ENCODE results near the gene PCSK6.

Gene PCSK6

DNA sequence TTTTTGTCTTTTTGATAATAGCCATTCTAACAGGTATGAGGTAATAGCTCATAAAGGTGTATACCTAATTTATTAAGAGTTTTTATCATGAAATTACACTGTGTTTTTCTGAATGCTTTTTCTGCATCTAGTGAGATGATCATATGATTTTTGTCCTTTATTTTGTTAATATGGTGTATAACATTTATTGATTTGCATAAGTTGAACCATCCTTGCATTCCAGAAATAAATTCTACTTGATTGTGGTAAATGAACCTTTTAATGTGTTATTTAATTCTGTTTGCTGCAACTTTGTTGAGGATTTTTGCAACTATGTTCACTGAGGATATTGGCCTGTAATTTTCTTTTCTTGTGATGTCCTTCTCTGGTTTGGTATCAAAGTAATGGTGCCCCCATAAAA, 28.0 kb upstream of the PCSK6 start:
- H2BK15ac ChIP-seq (ENCODE audit: low read length) = no peak overlapping the region
- H4K91ac ChIP-seq (ENCODE audit: low read depth, low read length, poor library complexity) = no peak overlapping the region
- H3K4ac ChIP-seq (ENCODE audit: low read length) = no peak overlapping the region
- H2AK5ac ChIP-seq (ENCODE audit: low read depth, low read length) = no peak overlapping the region
- H3K4me3 ChIP-seq (ENCODE audit: low read length in 2 of 2) = no peak overlapping the region
- no peak overlapping the region for H2BK120ac ChIP-seq (ENCODE audit: low read depth, low read length)
- DNase-seq (ENCODE audit: low spot score) = no peak
- H3K14ac ChIP-seq (ENCODE audit: low read length) = no peak overlapping the region
- H3K27ac ChIP-seq (replicated peaks; ENCODE audit: low read length) = no peak overlapping the region
- no peak overlapping the region for H3K23ac ChIP-seq (ENCODE audit: low read depth, low read length, poor library complexity)
- no peak overlapping the region for H3K4me2 ChIP-seq (ENCODE audit: insufficient read depth, low read length, poor library complexity, severe bottlenecking)
- H2BK5ac ChIP-seq (ENCODE audit: low read length) = no peak overlapping the region
- H3K18ac ChIP-seq (ENCODE audit: low read length) = no peak overlapping the region
- peaks cover 2 to 8% of the 10 kb centered on the region in 2 donors for H3K9me3 ChIP-seq (replicated peaks in 1 of 2; ENCODE audit: control insufficient read depth in 2 of 2, insufficient read depth in 1 of 2, low read depth in 1 of 2, low read length in 2 of 2)
- H3K27me3 ChIP-seq (ENCODE audit: control insufficient read depth in 3 of 3, insufficient read depth in 3 of 3, low read depth in 1 of 3, low read length in 3 of 3) = peaks cover 0 to 29% (median 0%) of the 10 kb centered on the region in 3 experiments
- H3K9ac ChIP-seq (ENCODE audit: low read depth, low read length, poor library complexity) = no peak overlapping the region
- no peaks in the 10 kb centered on the region for H3K4me1 ChIP-seq (ENCODE audit: control insufficient read depth in 2 of 2, insufficient read depth in 1 of 2, low read depth in 1 of 2, low read length in 2 of 2)
- no peak overlapping the region for H2AFZ ChIP-seq (ENCODE audit: low read length)
- H3K36me3 ChIP-seq (replicated peaks in 1 of 2; ENCODE audit: control insufficient read depth in 2 of 2, insufficient read depth in 2 of 2, low read length in 2 of 2) = no peaks in the 10 kb centered on the region
- H2BK12ac ChIP-seq (ENCODE audit: low read length) = no peak overlapping the region
- H4K8ac ChIP-seq (ENCODE audit: low read depth, low read length) = no peak overlapping the region
- no peaks in the 10 kb centered on the region for H3K79me1 ChIP-seq (ENCODE audit: low read depth, low read length)

DNA sequence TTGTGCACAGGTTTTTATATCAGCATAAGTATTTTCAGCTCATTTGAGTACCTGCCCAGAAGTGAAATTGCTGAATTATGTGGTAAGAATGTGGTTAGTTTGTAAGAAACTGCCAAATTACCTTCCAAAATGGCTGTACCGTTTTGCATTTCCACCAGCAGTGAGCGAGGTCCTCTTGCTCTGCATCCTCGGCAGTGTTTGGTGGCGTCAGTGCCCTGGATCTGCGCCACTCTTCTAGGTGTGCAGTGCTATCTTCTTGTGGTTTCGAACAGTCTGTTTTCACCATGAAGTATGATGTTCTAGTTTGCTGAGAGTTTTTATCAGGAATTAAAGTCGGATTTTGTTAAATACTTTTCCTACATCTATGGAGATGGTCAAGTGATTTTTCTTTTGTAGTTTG, 24.8 kb upstream of the PCSK6 start:
- DNase-seq (ENCODE audit: low spot score) = no peak

DNA sequence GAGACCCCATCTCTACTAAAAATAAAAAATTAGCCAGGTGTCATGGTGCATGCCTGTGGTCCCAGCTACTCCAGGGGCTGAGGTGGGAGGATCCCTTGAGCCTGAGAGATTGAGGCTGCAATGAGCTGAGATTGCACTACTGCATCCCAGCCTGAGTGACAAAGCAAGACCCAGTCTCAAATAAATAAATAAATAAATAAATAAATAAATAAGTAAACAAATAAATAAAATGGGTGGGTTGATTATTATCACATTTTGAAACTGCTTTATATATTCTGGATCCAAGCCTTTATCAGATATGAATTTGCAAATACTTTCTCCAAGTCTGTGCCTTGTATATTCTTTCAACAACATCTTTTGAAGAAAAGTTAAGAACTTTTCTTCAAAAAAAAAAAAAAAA, 22.2 kb upstream of the PCSK6 start:
- Histone ChIP-seq H3K4ac (ENCODE audit: low read length) (no peak overlapping the region), H3K14ac (ENCODE audit: low read length) (no peak overlapping the region), H3K9me3 (replicated peaks in 1 of 2; ENCODE audit: control insufficient read depth in 2 of 2, insufficient read depth in 1 of 2, low read depth in 1 of 2, low read length in 2 of 2) (peaks cover 0 to 2% of the 10 kb centered on the region in 2 donors), H3K4me2 (ENCODE audit: insufficient read depth, low read length, poor library complexity, severe bottlenecking) (no peak overlapping the region), H4K8ac (ENCODE audit: low read depth, low read length) (no peak overlapping the region), H3K23ac (ENCODE audit: low read depth, low read length, poor library complexity) (no peak overlapping the region), H2BK120ac (ENCODE audit: low read depth, low read length) (no peak overlapping the region), H2BK5ac (ENCODE audit: low read length) (no peak overlapping the region), H3K27ac (replicated peaks; ENCODE audit: low read length) (no peak overlapping the region), H3K4me1 (ENCODE audit: control insufficient read depth in 2 of 2, insufficient read depth in 1 of 2, low read depth in 1 of 2, low read length in 2 of 2) (no peaks in the 10 kb centered on the region), H2AK5ac (ENCODE audit: low read depth, low read length) (no peak overlapping the region), H3K36me3 (replicated peaks in 1 of 2; ENCODE audit: control insufficient read depth in 2 of 2, insufficient read depth in 2 of 2, low read length in 2 of 2) (no peaks in the 10 kb centered on the region), H3K18ac (ENCODE audit: low read length) (no peak overlapping the region), H4K91ac (ENCODE audit: low read depth, low read length, poor library complexity) (no peak overlapping the region), H2BK12ac (ENCODE audit: low read length) (no peak overlapping the region), H3K9ac (ENCODE audit: low read depth, low read length, poor library complexity) (no peak overlapping the region), H3K4me3 (ENCODE audit: low read length in 2 of 2) (no peak overlapping the region), H2BK15ac (ENCODE audit: low read length) (no peak overlapping the region), H2AFZ (ENCODE audit: low read length) (no peak overlapping the region), H3K27me3 (ENCODE audit: control insufficient read depth in 3 of 3, insufficient read depth in 3 of 3, low read depth in 1 of 3, low read length in 3 of 3) (peaks cover 0 to 3% (median 0%) of the 10 kb centered on the region in 3 experiments), H3K79me1 (ENCODE audit: low read depth, low read length) (no peaks in the 10 kb centered on the region)
- no peak for DNase-seq (ENCODE audit: low spot score)

More for the DNA sequence above, 24.8 kb upstream of the PCSK6 start:
- H3K9me3 ChIP-seq (replicated peaks in 1 of 2; ENCODE audit: control insufficient read depth in 2 of 2, insufficient read depth in 1 of 2, low read depth in 1 of 2, low read length in 2 of 2) = peaks cover 2 to 8% of the 10 kb centered on the region in 2 donors
- no peak overlapping the region for H3K23ac ChIP-seq (ENCODE audit: low read depth, low read length, poor library complexity)
- no peak overlapping the region for H4K8ac ChIP-seq (ENCODE audit: low read depth, low read length)
- no peaks in the 10 kb centered on the region for H3K79me1 ChIP-seq (ENCODE audit: low read depth, low read length)
- H4K91ac ChIP-seq (ENCODE audit: low read depth, low read length, poor library complexity) = no peak overlapping the region
- H3K36me3 ChIP-seq (replicated peaks in 1 of 2; ENCODE audit: control insufficient read depth in 2 of 2, insufficient read depth in 2 of 2, low read length in 2 of 2) = no peaks in the 10 kb centered on the region
- no peak overlapping the region for H3K18ac ChIP-seq (ENCODE audit: low read length)
- H2BK120ac ChIP-seq (ENCODE audit: low read depth, low read length) = no peak overlapping the region
- no peaks in the 10 kb centered on the region for H3K4me1 ChIP-seq (ENCODE audit: control insufficient read depth in 2 of 2, insufficient read depth in 1 of 2, low read depth in 1 of 2, low read length in 2 of 2)
- no peak overlapping the region for H2BK5ac ChIP-seq (ENCODE audit: low read length)
- H3K27ac ChIP-seq (replicated peaks; ENCODE audit: low read length) = no peak overlapping the region
- H3K27me3 ChIP-seq (ENCODE audit: control insufficient read depth in 3 of 3, insufficient read depth in 3 of 3, low read depth in 1 of 3, low read length in 3 of 3) = peaks cover 0 to 2% (median 0%) of the 10 kb centered on the region in 3 experiments
- no peak overlapping the region for H2AK5ac ChIP-seq (ENCODE audit: low read depth, low read length)
- WGBS, 2 donors (ENCODE audit: extremely low coverage in 2 of 2, insufficient read length in 2 of 2, insufficient replicate concordance in 1 of 2) = no CpG with 5 or more reads among the region's 7 CpGs
- H2BK12ac ChIP-seq (ENCODE audit: low read length) = no peak overlapping the region
- H3K4me3 ChIP-seq (ENCODE audit: low read length in 2 of 2) = no peak overlapping the region
- no peak overlapping the region for H2BK15ac ChIP-seq (ENCODE audit: low read length)
- no peak overlapping the region for H3K4ac ChIP-seq (ENCODE audit: low read length)
- H2AFZ ChIP-seq (ENCODE audit: low read length) = no peak overlapping the region
- H3K9ac ChIP-seq (ENCODE audit: low read depth, low read length, poor library complexity) = no peak overlapping the region
- H3K14ac ChIP-seq (ENCODE audit: low read length) = no peak overlapping the region
- no peak overlapping the region for H3K4me2 ChIP-seq (ENCODE audit: insufficient read depth, low read length, poor library complexity, severe bottlenecking)

DNA sequence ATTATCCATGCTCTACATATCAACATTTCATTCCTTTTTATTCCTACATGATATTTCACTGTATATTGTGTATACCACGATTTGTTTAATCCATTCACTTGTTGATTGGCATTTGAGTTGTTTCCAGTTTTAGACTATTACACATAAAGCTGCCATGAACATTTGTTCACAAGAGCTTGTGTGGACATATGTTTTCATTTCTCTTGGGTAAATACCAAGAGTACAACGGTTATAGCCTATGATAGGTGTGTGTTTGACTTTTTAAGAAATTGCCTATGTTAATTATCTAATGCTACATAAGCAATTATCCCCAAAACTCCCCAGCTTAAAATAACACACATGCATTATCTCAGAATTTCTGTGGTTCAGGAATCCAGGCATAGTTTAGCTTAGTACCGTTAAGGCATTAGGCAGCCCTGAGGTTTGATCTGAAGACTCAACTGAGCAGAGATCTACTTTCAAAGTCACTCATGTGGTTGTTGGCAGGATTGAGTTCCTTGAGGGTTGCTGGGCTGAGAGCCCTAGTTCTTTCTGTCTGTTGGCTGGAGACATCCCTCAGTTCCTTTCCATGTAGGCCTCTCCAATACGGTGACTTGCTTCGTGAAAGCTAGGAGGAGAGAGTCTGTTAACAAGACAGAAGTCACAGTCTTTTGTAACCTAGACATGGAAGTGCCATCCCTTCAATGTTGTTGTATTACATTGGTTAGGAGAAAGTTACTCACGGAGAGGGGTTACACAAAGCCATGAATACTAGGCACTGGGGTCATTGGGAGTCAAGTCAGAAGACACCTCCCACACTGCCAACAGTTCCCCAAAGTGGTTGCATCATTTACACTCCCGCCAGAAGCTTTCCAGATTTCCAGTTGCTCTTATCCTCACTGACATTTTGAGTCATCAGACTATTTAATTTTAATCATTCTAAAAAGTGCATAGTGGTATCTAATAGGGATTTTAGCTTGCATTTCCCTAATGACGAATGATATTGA, 21.0 kb upstream of the PCSK6 start:
- DNase-seq (ENCODE audit: low spot score) = no peak
- no peaks in the 10 kb centered on the region for H3K4me1 ChIP-seq (ENCODE audit: control insufficient read depth in 2 of 2, insufficient read depth in 1 of 2, low read depth in 1 of 2, low read length in 2 of 2)
- H2BK12ac ChIP-seq (ENCODE audit: low read length) = no peak overlapping the region
- no peak overlapping the region for H4K8ac ChIP-seq (ENCODE audit: low read depth, low read length)
- H3K79me1 ChIP-seq (ENCODE audit: low read depth, low read length) = no peaks in the 10 kb centered on the region
- H3K9ac ChIP-seq (ENCODE audit: low read depth, low read length, poor library complexity) = no peak overlapping the region
- no peak overlapping the region for H4K91ac ChIP-seq (ENCODE audit: low read depth, low read length, poor library complexity)
- H2BK120ac ChIP-seq (ENCODE audit: low read depth, low read length) = no peak overlapping the region
- peaks cover 0 to 2% of the 10 kb centered on the region in 2 donors for H3K9me3 ChIP-seq (replicated peaks in 1 of 2; ENCODE audit: control insufficient read depth in 2 of 2, insufficient read depth in 1 of 2, low read depth in 1 of 2, low read length in 2 of 2)
- no peak overlapping the region for H3K18ac ChIP-seq (ENCODE audit: low read length)
- H2BK15ac ChIP-seq (ENCODE audit: low read length) = no peak overlapping the region
- H3K27ac ChIP-seq (replicated peaks; ENCODE audit: low read length) = no peak overlapping the region
- H2AFZ ChIP-seq (ENCODE audit: low read length) = no peak overlapping the region
- no peak overlapping the region for H2BK5ac ChIP-seq (ENCODE audit: low read length)
- H3K4me2 ChIP-seq (ENCODE audit: insufficient read depth, low read length, poor library complexity, severe bottlenecking) = no peak overlapping the region
- no peak overlapping the region for H3K4me3 ChIP-seq (ENCODE audit: low read length in 2 of 2)
- H2AK5ac ChIP-seq (ENCODE audit: low read depth, low read length) = no peak overlapping the region
- H3K23ac ChIP-seq (ENCODE audit: low read depth, low read length, poor library complexity) = no peak overlapping the region
- H3K4ac ChIP-seq (ENCODE audit: low read length) = no peak overlapping the region
- no peaks in the 10 kb centered on the region for H3K36me3 ChIP-seq (replicated peaks in 1 of 2; ENCODE audit: control insufficient read depth in 2 of 2, insufficient read depth in 2 of 2, low read length in 2 of 2)
- H3K27me3 ChIP-seq (ENCODE audit: control insufficient read depth in 3 of 3, insufficient read depth in 3 of 3, low read depth in 1 of 3, low read length in 3 of 3) = peaks cover 0 to 3% (median 0%) of the 10 kb centered on the region in 3 experiments
- no peak overlapping the region for H3K14ac ChIP-seq (ENCODE audit: low read length)
- no CpG with 5 or more reads among the region's 8 CpGs for WGBS, 2 donors (ENCODE audit: extremely low coverage in 2 of 2, insufficient read length in 2 of 2, insufficient replicate concordance in 1 of 2)
